ENCODE results near the gene RAB25. TPM values are rescaled to one million over a fixed set of nuclear protein-coding genes. Genes with fewer than 3 reads are reported as not detected.

Gene RAB25
- polyA plus RNA-seq, 1 donor (not counting 4 experiments of a cell fraction or from before 2014, with no cell fraction given): 93.4 TPM

GRCh38 chr1:156065212-156065611, 4.3 kb downstream of the RAB25 start:
- Histone ChIP-seq H4K20me1 (ENCODE audit: control insufficient read depth, extremely low read depth, insufficient read depth, low read length) (no peaks in the 10 kb centered on the region), H3K4me1 (ENCODE audit: control insufficient read depth, extremely low read depth, insufficient read depth, low read length) (peaks cover 13% of the 10 kb centered on the region), H3K9ac (ENCODE audit: control insufficient read depth, extremely low read depth, insufficient read depth, low read length) (no peak overlapping the region), H3K4me3 (ENCODE audit: control insufficient read depth in 2 of 3, extremely low read depth in 1 of 3, insufficient read depth in 2 of 3, low read depth in 1 of 3, low read length in 3 of 3) (no peak overlapping the region), H3K9me1 (ENCODE audit: control insufficient read depth, extremely low read depth, insufficient read depth, low read length) (peaks cover 2% of the 10 kb centered on the region), H3K4me2 (ENCODE audit: control insufficient read depth, extremely low read depth, insufficient read depth, low read depth, low read length) (no peak overlapping the region), H3K79me2 (ENCODE audit: control insufficient read depth, insufficient read depth, low read length) (peaks cover 22% of the 10 kb centered on the region), H3K9me3 (ENCODE audit: control insufficient read depth, low read depth, low read length) (no peaks in the 10 kb centered on the region), H3K27me3 (ENCODE audit: control insufficient read depth, extremely low read depth, insufficient read depth, low read length) (no peaks in the 10 kb centered on the region), H3K36me3 (ENCODE audit: control insufficient read depth in 2 of 2, extremely low read depth in 1 of 2, insufficient read depth in 2 of 2, low read length in 2 of 2) (peaks cover 16 to 24% of the 10 kb centered on the region in 2 experiments), H3K27ac (ENCODE audit: control insufficient read depth, insufficient read depth, low read length) (no peak overlapping the region), H2AFZ (ENCODE audit: control insufficient read depth, low read length) (no peak overlapping the region)
- DNase-seq (ENCODE audit: low read depth, low spot score) (no peak), FAIRE-seq (no peak)
- TF ChIP-seq, protein P1, sequence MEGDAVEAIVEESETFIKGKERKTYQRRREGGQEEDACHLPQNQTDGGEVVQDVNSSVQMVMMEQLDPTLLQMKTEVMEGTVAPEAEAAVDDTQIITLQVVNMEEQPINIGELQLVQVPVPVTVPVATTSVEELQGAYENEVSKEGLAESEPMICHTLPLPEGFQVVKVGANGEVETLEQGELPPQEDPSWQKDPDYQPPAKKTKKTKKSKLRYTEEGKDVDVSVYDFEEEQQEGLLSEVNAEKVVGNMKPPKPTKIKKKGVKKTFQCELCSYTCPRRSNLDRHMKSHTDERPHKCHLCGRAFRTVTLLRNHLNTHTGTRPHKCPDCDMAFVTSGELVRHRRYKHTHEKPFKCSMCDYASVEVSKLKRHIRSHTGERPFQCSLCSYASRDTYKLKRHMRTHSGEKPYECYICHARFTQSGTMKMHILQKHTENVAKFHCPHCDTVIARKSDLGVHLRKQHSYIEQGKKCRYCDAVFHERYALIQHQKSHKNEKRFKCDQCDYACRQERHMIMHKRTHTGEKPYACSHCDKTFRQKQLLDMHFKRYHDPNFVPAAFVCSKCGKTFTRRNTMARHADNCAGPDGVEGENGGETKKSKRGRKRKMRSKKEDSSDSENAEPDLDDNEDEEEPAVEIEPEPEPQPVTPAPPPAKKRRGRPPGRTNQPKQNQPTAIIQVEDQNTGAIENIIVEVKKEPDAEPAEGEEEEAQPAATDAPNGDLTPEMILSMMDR (optimal IDR thresholded peaks at IDR 0.05 in 1 of 3, IDR thresholded peaks at IDR 0.05 in 1 of 3, conservative IDR thresholded peaks at IDR 0.05 in 1 of 3; ENCODE audit: extremely low read depth in 1 of 3, insufficient read depth in 2 of 3, low read length in 3 of 3): no peak
- TF ChIP-seq EZH2 (IDR thresholded peaks at IDR 0.05; ENCODE audit: low read length): no peak
- dilution Hi-C loops (cut with MboI; ENCODE audit: extremely low pct_ligation_motif_present, low sequenced_read_pairs): no loop called here

- Histone ChIP-seq H3K27me3 (ENCODE audit: control insufficient read depth, extremely low read depth, insufficient read depth, low read length) (no peaks in the 10 kb centered on the region), H3K79me2 (ENCODE audit: control insufficient read depth, insufficient read depth, low read length) (peaks cover 21% of the 10 kb centered on the region), H3K36me3 (ENCODE audit: control insufficient read depth in 2 of 2, extremely low read depth in 1 of 2, insufficient read depth in 2 of 2, low read length in 2 of 2) (peaks cover 21 to 25% of the 10 kb centered on the region in 2 experiments), H3K9me3 (ENCODE audit: control insufficient read depth, low read depth, low read length) (no peaks in the 10 kb centered on the region), H2AFZ (ENCODE audit: control insufficient read depth, low read length) (no peak overlapping the region), H3K9me1 (ENCODE audit: control insufficient read depth, extremely low read depth, insufficient read depth, low read length) (peaks cover 2% of the 10 kb centered on the region), H3K4me2 (ENCODE audit: control insufficient read depth, extremely low read depth, insufficient read depth, low read depth, low read length) (no peak overlapping the region), H3K27ac (ENCODE audit: control insufficient read depth, insufficient read depth, low read length) (no peak overlapping the region), H3K9ac (ENCODE audit: control insufficient read depth, extremely low read depth, insufficient read depth, low read length) (no peak overlapping the region), H3K4me1 (ENCODE audit: control insufficient read depth, extremely low read depth, insufficient read depth, low read length) (peaks cover 13% of the 10 kb centered on the region), H3K4me3 (ENCODE audit: control insufficient read depth in 2 of 3, extremely low read depth in 1 of 3, insufficient read depth in 2 of 3, low read depth in 1 of 3, low read length in 3 of 3) (no peak overlapping the region), H4K20me1 (ENCODE audit: control insufficient read depth, extremely low read depth, insufficient read depth, low read length) (no peaks in the 10 kb centered on the region)
- TF ChIP-seq EZH2 (IDR thresholded peaks at IDR 0.05; ENCODE audit: low read length): no peak
- TF ChIP-seq, protein P1 (optimal IDR thresholded peaks at IDR 0.05 in 1 of 3, IDR thresholded peaks at IDR 0.05 in 1 of 3, conservative IDR thresholded peaks at IDR 0.05 in 1 of 3; ENCODE audit: extremely low read depth in 1 of 3, insufficient read depth in 2 of 3, low read length in 3 of 3): no peak
- dilution Hi-C loops (cut with MboI; ENCODE audit: extremely low pct_ligation_motif_present, low sequenced_read_pairs): no loop called here
- no peak for FAIRE-seq
- no peak for DNase-seq (ENCODE audit: low read depth, low spot score)
Observed at GRCh38 chr1:156065871-156066270, 4.9 kb downstream of the RAB25 start.

Data from keratinocyte (primary cell).